IMR-90 (cell line): ENCODE measurements around the gene ERBB4. TPM values are rescaled to one million over a fixed set of nuclear protein-coding genes. Genes with fewer than 3 reads are reported as not detected.

Experiments
- ATAC-seq: fragments of 200-7000 bp; cut with Tn5 transposase; 2 replicates; pipeline ENCODE4 v1.9.1; 2020; ENCODE audit warnings: low read depth, mild to moderate bottlenecking, moderate library complexity
- BruUV-seq: library from RNA; stranded (reverse); fragments of 400-500 nt; replicated peaks from 2 replicates; lab custom pipeline; 2021; lab: Mats Ljungman, UMichigan
- CTCF ChIA-PET: fragments of 300-600 bp; formaldehyde crosslinking; extraction: SDS; loops from one replicate; lab custom pipeline; 2021; ENCODE audit warnings: antibody characterized with exemption; lab: Yijun Ruan, JAX
- POLR2A ChIA-PET: fragments of 300-600 bp; sonication (Branson Sonifier 250); formaldehyde crosslinking; loops from one replicate; lab custom pipeline; 2022; ENCODE audit warnings: antibody characterized with exemption; ENCODE audit not compliant: unreplicated experiment; lab: Charles Lee
- DNase-seq: peaks from one replicate; pipeline ENCODE4 v3.0.0; 2013
- H2AFZ ChIP-seq: replicated peaks from 2 replicates; pipeline ENCODE3; 2013; ENCODE audit warnings: low read length, mild to moderate bottlenecking; ENCODE audit not compliant: poor library complexity
- H2AK5ac ChIP-seq: 2 replicates; pipeline ENCODE4 v1.6.1; 2013; ENCODE audit warnings: low read depth, low read length, inconsistent platforms
- H2AK9ac ChIP-seq: replicated peaks from 2 replicates; pipeline ENCODE3; 2013; ENCODE audit warnings: mild to moderate bottlenecking, low read depth, low read length, moderate library complexity; ENCODE audit not compliant: poor library complexity
- H2BK120ac ChIP-seq: 2 replicates; pipeline ENCODE4 v1.6.1; 2013; ENCODE audit warnings: low read depth, low read length, inconsistent platforms
- H2BK15ac ChIP-seq: 3 replicates; pipeline ENCODE4 v1.6.1; 2013; ENCODE audit warnings: low read depth, low read length, inconsistent platforms
- H2BK20ac ChIP-seq: 2 replicates; pipeline ENCODE4 v1.6.1; 2013; ENCODE audit warnings: low read depth, mild to moderate bottlenecking, inconsistent platforms, low read length, moderate library complexity
- H2BK5ac ChIP-seq: 2 replicates; pipeline ENCODE4 v1.6.1; 2013; ENCODE audit warnings: mild to moderate bottlenecking, low read depth, low read length, inconsistent platforms; ENCODE audit not compliant: poor library complexity, severe bottlenecking
- H3K14ac ChIP-seq: replicated peaks from 2 replicates; pipeline ENCODE4 v1.6.1; 2013; ENCODE audit warnings: low read depth, low read length, inconsistent platforms
- H3K18ac ChIP-seq: 2 replicates; pipeline ENCODE4 v1.6.1; 2013; ENCODE audit warnings: low read depth, low read length, control low read depth
- H3K23ac ChIP-seq: 2 replicates; pipeline ENCODE4 v1.6.1; 2013; ENCODE audit warnings: low read depth, low read length, inconsistent platforms
- H3K27ac ChIP-seq: 2 replicates; pipeline ENCODE4 v1.5.1; 2013; ENCODE audit warnings: mild to moderate bottlenecking, control low read depth, low read length; ENCODE audit not compliant: insufficient read depth
- H3K27me3 ChIP-seq: 2 replicates; pipeline ENCODE4 v1.6.1; 2013; ENCODE audit warnings: low read length; ENCODE audit not compliant: control insufficient read depth, insufficient read depth
- H3K36me3 ChIP-seq: 2 replicates; pipeline ENCODE4 v1.6.1; 2013; ENCODE audit warnings: low read length, mixed read lengths; ENCODE audit not compliant: control insufficient read depth, insufficient read depth
- H3K4ac ChIP-seq: 2 replicates; pipeline ENCODE4 v1.6.1; 2013; ENCODE audit warnings: low read depth, low read length, inconsistent platforms
- H3K4me1 ChIP-seq: 2 replicates; pipeline ENCODE4 v1.6.1; 2013; ENCODE audit warnings: low read length, mixed read lengths; ENCODE audit not compliant: control insufficient read depth, insufficient read depth
- H3K4me2 ChIP-seq: 2 replicates; pipeline ENCODE4 v1.6.1; 2013; ENCODE audit warnings: low read depth, mild to moderate bottlenecking, control low read depth, low read length, moderate library complexity
- H3K4me3 ChIP-seq: 2 replicates; pipeline ENCODE4 v1.5.1; 2013; ENCODE audit warnings: low read depth, mild to moderate bottlenecking, control low read depth, low read length, moderate library complexity; ENCODE audit not compliant: insufficient read depth
- H3K56ac ChIP-seq: 2 replicates; pipeline ENCODE4 v1.6.1; 2013; ENCODE audit warnings: low read length, inconsistent platforms; ENCODE audit not compliant: insufficient read depth; ENCODE audit errors: extremely low read depth
- H3K79me1 ChIP-seq, 2 experiments: 2 replicates each; pipeline ENCODE4 v1.6.1; 2013; ENCODE audit warnings: low read length in 2 of 2, inconsistent platforms in 1 of 2, low read depth in 1 of 2
- H3K9ac ChIP-seq: 2 replicates; pipeline ENCODE4 v1.6.1; 2013; ENCODE audit warnings: low read depth, low read length, control low read depth
- H3K9me1 ChIP-seq: 2 replicates; pipeline ENCODE4 v1.6.1; 2013; ENCODE audit warnings: low read length, inconsistent platforms; ENCODE audit not compliant: insufficient read depth
- H3K9me3 ChIP-seq: 2 replicates; pipeline ENCODE4 v1.6.1; 2013; ENCODE audit warnings: low read length; ENCODE audit not compliant: control insufficient read depth, insufficient read depth
- H4K20me1 ChIP-seq: 2 replicates; pipeline ENCODE4 v1.6.1; 2013; ENCODE audit warnings: low read length, inconsistent platforms; ENCODE audit not compliant: insufficient read depth
- H4K5ac ChIP-seq: 2 replicates; pipeline ENCODE4 v1.6.1; 2013; ENCODE audit warnings: mild to moderate bottlenecking, low read depth, low read length, control low read depth
- H4K8ac ChIP-seq, 2 experiments: 2 replicates each; pipeline ENCODE4 v1.6.1; 2013; ENCODE audit warnings: low read depth in 2 of 2, low read length in 2 of 2, control low read depth in 1 of 2, inconsistent platforms in 1 of 2
- H4K91ac ChIP-seq: 2 replicates; pipeline ENCODE4 v1.6.1; 2013; ENCODE audit warnings: low read depth, low read length, inconsistent platforms; ENCODE audit not compliant: insufficient read depth
- BHLHE40 ChIP-seq: fragments of 150-350 bp; IDR thresholded peaks from 2 replicates; pipeline ENCODE4 v1.6.1; 2016; ENCODE audit warnings: mild to moderate bottlenecking, low read depth, low read length
- CEBPB ChIP-seq: IDR thresholded peaks from 2 replicates; pipeline ENCODE4 v1.6.1; 2012; ENCODE audit warnings: low read depth, low read length, improper control_type of control experiment
- CTCF ChIP-seq: conservative IDR thresholded peaks from 2 replicates; pipeline ENCODE4 v1.5.1; 2012; ENCODE audit warnings: mild to moderate bottlenecking, low read depth, low read length, improper control_type of control experiment
- ELK1 ChIP-seq: fragments of 150-350 bp; IDR thresholded peaks from 2 replicates; pipeline ENCODE4 v1.6.1; 2016; ENCODE audit warnings: low read depth, mild to moderate bottlenecking, low read length, moderate library complexity, borderline replicate concordance
- NFE2L2 ChIP-seq: fragments of 150-350 bp; IDR thresholded peaks from 2 replicates; pipeline ENCODE4 v1.6.1; 2016; ENCODE audit warnings: low read depth, mild to moderate bottlenecking, low read length
- WGBS, 2 experiments: methylation state at CpG; one replicate each; pipeline versions ENCODE4 v1.1.5 to v1.1.7; 2013; ENCODE audit warnings: missing lambda C conversion rate in 2 of 2; ENCODE audit not compliant: insufficient read length in 1 of 2; ENCODE audit errors: extremely low coverage in 2 of 2; 5-methylcytosine and 5-hydroxymethylcytosine counted together
- dilution Hi-C: fragments of 300-500 bp; cut with HindIII; formaldehyde crosslinking; loops from one replicate; pipeline ENCODE4 v1.14.3; 2018; ENCODE audit warnings: low sequenced_read_pairs; ENCODE audit not compliant: unreplicated experiment
- in situ Hi-C: fragments of 300-500 bp; cut with MboI; formaldehyde crosslinking; loops from 3 replicates; pipeline ENCODE4 v1.14.3; 2019; ENCODE audit warnings: low sequenced_read_pairs, inconsistent platforms, mixed read lengths
- intact Hi-C: fragments of 100-400 bp; cut with micrococcal nuclease; formaldehyde crosslinking; loops from 2 replicates; pipeline ENCODE4 v1.10.0; 2022
- polyA plus RNA-seq, 3 experiments: library from polyadenylated mRNA; depleted of rRNA; stranded (reverse); fragments of >200 nt; gene quantifications; 2 replicates each; pipeline ENCODE4 v1.2.3, GENCODE V29; 2012; ENCODE audit warnings: low replicate concordance in 1 of 3
- total RNA-seq: library from RNA; depleted of rRNA; stranded (reverse); fragments of >200 nt; gene quantifications from 2 replicates; pipeline ENCODE4 v1.2.3, GENCODE V29; 2012

ERBB4 gene
- total and polyA plus RNA-seq, 2 of the 4 experiments (the other 2 are of a cell fraction), result not detected

- no peaks in the 10 kb centered on the region for H3K9me3 ChIP-seq
- no peak overlapping the region for H4K91ac ChIP-seq
- H3K4ac ChIP-seq, result no peak overlapping the region
- H4K8ac ChIP-seq, result no peak overlapping the region
- H3K36me3 ChIP-seq, result no peaks in the 10 kb centered on the region
- no peak for ATAC-seq
- H3K4me1 ChIP-seq, result no peaks in the 10 kb centered on the region
- no peak overlapping the region for H3K4me3 ChIP-seq
- H2BK15ac ChIP-seq, result no peak overlapping the region
- H2BK5ac ChIP-seq, result no peak overlapping the region
- POLR2A ChIA-PET, result no interaction called here
- in situ Hi-C loops, result no loop called here
- no peak overlapping the region for H2BK20ac ChIP-seq
- no peak overlapping the region for H3K14ac ChIP-seq
- no peaks in the 10 kb centered on the region for H3K79me1 ChIP-seq
- H3K56ac ChIP-seq, result no peak overlapping the region
- H4K5ac ChIP-seq, result no peak overlapping the region
- no peak overlapping the region for H2AK5ac ChIP-seq
- intact Hi-C loops, result no loop called here
- dilution Hi-C loops, result no loop called here
- BruUV-seq, result no TSS peak
- DNase-seq, result no peak
- H3K9me1 ChIP-seq, result no peaks in the 10 kb centered on the region
- no peak overlapping the region for H2BK120ac ChIP-seq
- no peak overlapping the region for H2AK9ac ChIP-seq
- no peak overlapping the region for H3K23ac ChIP-seq
- no CpG with 5 or more reads among the region's 5 CpGs for WGBS, 2 experiments
- H3K4me2 ChIP-seq, result no peak overlapping the region
- no peak overlapping the region for H2AFZ ChIP-seq
- no peak overlapping the region for H3K18ac ChIP-seq
- no peaks in the 10 kb centered on the region for H3K27me3 ChIP-seq
- H4K20me1 ChIP-seq, result no peaks in the 10 kb centered on the region
- H3K27ac ChIP-seq, result no peak overlapping the region
- TF ChIP-seq ELK1 (no peak), BHLHE40 (no peak), CEBPB (no peak), NFE2L2 (no peak), CTCF (no peak)
- CTCF ChIA-PET, result no interaction called here
- H3K9ac ChIP-seq, result no peak overlapping the region
These were observed 181.0 kb downstream of the ERBB4 start for GRCh38 chr2:212357606-212358005.
